Measurements from ENCODE around the gene DBH.

Gene DBH

DNA sequence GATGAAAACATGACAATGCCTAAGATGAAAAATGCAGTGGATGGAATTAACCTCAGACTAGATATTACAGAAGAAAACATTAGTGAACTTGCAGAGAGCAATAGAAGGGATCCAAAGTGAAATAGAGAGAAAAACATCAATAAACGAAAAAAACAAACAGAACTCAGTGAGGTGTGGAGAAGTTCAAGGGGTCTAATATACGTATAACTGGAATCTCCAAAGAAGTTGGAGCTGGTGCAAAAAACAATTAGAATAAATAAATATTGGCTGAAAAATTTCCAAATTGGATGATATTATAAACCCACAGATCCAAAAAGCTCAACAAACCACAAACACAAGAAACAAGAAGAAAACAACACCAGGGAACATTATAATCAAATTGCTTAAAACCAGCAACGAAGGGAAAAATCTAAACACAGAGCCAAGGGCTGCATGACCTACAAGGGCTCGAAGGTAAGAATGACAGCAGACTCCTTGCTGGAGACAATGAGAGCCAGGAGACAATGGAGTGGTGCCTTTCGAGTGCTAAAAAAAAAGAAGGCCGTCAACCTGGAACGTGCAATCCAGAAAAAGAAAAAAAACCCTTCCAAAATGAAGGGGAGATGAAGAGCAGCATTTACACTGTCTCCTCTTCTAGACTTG is 38.7 kb upstream of the DBH start:
- no peak overlapping the region for H3K4me3 ChIP-seq (ENCODE audit: low read depth, low read length)
- no peak for DNase-seq (ENCODE audit: low read depth, low spot score)
- in situ Hi-C loops (cut with HindIII; ENCODE audit: low sequenced_read_pairs): no loop called here
- TF ChIP-seq, protein P1, sequence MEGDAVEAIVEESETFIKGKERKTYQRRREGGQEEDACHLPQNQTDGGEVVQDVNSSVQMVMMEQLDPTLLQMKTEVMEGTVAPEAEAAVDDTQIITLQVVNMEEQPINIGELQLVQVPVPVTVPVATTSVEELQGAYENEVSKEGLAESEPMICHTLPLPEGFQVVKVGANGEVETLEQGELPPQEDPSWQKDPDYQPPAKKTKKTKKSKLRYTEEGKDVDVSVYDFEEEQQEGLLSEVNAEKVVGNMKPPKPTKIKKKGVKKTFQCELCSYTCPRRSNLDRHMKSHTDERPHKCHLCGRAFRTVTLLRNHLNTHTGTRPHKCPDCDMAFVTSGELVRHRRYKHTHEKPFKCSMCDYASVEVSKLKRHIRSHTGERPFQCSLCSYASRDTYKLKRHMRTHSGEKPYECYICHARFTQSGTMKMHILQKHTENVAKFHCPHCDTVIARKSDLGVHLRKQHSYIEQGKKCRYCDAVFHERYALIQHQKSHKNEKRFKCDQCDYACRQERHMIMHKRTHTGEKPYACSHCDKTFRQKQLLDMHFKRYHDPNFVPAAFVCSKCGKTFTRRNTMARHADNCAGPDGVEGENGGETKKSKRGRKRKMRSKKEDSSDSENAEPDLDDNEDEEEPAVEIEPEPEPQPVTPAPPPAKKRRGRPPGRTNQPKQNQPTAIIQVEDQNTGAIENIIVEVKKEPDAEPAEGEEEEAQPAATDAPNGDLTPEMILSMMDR (IDR thresholded peaks at IDR 0.05; ENCODE audit: low read depth, low read length): no peak

GRCh38 chr9:133598978-133599377 is 37.2 kb upstream of the DBH start:
- in situ Hi-C loops (cut with HindIII; ENCODE audit: low sequenced_read_pairs): no loop called here
- H3K4me3 ChIP-seq (ENCODE audit: low read depth, low read length): no peak overlapping the region
- DNase-seq (ENCODE audit: low read depth, low spot score): no peak
- TF ChIP-seq, protein P1 (IDR thresholded peaks at IDR 0.05; ENCODE audit: low read depth, low read length): no peak

DNA sequence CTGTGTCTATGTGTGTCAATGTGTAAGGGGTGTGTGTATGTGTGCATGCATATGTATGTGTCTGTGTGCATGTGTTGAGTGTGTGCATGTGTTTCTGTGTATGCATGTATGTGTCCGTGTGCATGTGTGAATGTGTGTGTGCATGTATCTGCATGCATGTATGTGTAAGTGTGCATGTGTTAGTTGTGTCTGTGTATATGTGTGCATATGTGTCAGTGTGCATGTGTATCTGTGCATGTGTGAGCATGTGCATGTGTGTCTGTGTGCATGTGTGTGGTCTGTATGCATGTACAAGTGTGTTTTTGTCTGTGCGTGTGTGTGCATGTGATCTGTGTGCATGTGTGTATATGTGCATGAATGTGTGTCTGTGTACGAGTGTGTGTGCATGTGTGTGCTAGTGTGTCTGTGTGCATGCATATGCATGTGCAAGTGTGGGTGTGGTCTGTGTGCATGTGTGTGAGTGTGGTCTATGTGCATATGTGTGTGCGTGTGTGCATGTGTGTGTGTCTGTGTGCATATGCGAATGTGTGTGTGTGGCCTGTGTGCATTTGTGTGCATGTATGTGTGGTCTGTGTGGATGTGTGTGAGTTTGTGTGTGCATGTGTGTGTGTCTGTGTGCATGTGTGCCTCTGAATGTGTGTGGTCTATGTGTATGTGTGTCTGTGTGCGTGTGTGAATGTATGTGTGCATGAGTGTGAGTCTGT is 36.5 kb upstream of the DBH start:
- TF ChIP-seq, protein P1 (IDR thresholded peaks at IDR 0.05; ENCODE audit: low read depth, low read length): no peak
- in situ Hi-C loops (cut with HindIII; ENCODE audit: low sequenced_read_pairs): no loop called here
- no peak for DNase-seq (ENCODE audit: low read depth, low spot score)
- no peak overlapping the region for H3K4me3 ChIP-seq (ENCODE audit: low read depth, low read length)

DNA sequence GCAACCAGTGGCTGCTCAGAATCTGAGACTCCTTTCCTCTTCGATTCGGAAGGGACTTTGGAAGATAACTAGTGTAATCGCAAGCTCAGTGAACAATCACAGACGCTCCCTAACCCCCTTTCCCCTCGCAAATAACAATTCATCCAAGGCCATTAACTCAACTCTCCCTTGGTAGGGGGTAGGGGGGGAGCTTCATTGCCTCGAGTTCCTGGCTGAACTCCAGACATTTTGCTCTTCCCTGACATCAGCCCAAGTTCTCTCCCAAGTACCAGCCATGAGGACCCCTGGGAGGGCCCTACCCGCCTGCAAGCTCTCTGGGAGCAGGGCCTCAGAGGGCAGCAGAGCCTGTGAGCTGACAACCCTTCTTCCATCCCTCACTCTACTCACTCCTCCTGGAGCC is 35.4 kb upstream of the DBH start:
- in situ Hi-C loops (cut with HindIII; ENCODE audit: low sequenced_read_pairs): no loop called here
- TF ChIP-seq, protein P1 (IDR thresholded peaks at IDR 0.05; ENCODE audit: low read depth, low read length): no peak
- H3K4me3 ChIP-seq (ENCODE audit: low read depth, low read length): no peak overlapping the region
- DNase-seq (ENCODE audit: low read depth, low spot score): no peak

- DNase-seq (ENCODE audit: low read depth, low spot score): no peak
- in situ Hi-C loops (cut with HindIII; ENCODE audit: low sequenced_read_pairs): no loop called here
- H3K4me3 ChIP-seq (ENCODE audit: low read depth, low read length): no peak overlapping the region
- TF ChIP-seq, protein P1 (IDR thresholded peaks at IDR 0.05; ENCODE audit: low read depth, low read length): no peak
These were observed 34.4 kb upstream of the DBH start for GRCh38 chr9:133601746-133602145.

DNA sequence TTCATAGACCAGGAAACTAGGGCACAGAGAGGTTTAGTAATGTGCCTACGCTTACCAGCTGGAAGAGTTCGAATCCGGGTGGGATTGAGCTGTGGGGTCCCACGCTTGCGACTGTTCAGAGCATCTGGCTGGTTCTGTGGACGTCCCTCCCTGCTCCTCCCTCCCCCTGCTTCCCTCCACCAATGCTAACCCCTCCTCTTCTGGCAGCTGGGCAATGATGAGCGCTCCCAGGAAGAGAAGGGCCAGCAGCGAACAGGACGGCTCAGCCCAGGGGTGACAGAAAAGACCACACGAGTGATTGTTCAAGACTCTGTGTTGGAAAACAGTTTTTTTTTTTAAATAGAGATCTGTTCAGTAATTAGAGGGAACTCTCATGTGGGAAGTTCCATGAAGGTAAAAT is 33.9 kb upstream of the DBH start:
- H3K4me3 ChIP-seq (ENCODE audit: low read depth, low read length): no peak overlapping the region
- in situ Hi-C loops (cut with HindIII; ENCODE audit: low sequenced_read_pairs): no loop called here
- TF ChIP-seq, protein P1 (IDR thresholded peaks at IDR 0.05; ENCODE audit: low read depth, low read length): no peak
- DNase-seq (ENCODE audit: low read depth, low spot score): no peak
